ENCODE results near the gene IGSF9B.

GRCh38 chr11:133935551-133935910 lies 21.2 kb downstream of the IGSF9B start:
- TF ChIP-seq, protein P1, sequence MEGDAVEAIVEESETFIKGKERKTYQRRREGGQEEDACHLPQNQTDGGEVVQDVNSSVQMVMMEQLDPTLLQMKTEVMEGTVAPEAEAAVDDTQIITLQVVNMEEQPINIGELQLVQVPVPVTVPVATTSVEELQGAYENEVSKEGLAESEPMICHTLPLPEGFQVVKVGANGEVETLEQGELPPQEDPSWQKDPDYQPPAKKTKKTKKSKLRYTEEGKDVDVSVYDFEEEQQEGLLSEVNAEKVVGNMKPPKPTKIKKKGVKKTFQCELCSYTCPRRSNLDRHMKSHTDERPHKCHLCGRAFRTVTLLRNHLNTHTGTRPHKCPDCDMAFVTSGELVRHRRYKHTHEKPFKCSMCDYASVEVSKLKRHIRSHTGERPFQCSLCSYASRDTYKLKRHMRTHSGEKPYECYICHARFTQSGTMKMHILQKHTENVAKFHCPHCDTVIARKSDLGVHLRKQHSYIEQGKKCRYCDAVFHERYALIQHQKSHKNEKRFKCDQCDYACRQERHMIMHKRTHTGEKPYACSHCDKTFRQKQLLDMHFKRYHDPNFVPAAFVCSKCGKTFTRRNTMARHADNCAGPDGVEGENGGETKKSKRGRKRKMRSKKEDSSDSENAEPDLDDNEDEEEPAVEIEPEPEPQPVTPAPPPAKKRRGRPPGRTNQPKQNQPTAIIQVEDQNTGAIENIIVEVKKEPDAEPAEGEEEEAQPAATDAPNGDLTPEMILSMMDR (conservative IDR thresholded peaks at IDR 0.05), result no peak
- TF ChIP-seq EZH2 (IDR thresholded peaks at IDR 0.05; ENCODE audit: low read depth), result no peak

Measured in PC-9 (cell line).